Astrocyte (in vitro differentiated cells and primary cell): ENCODE measurements around the gene CSGALNACT2. TPM values are rescaled to one million over a fixed set of nuclear protein-coding genes. Genes with fewer than 3 reads are reported as not detected.
A peak's percentile ranks its signal among the peaks of the same experiment; 100 is the strongest.

Source experiments
- DNase-seq: peaks from one replicate; pipeline ENCODE4 v3.0.0-alpha.2; 2010; ENCODE audit warnings: low read depth
- FAIRE-seq: peaks from 2 replicates; lab custom pipeline; 2011; peaks lifted over from hg19 to GRCh38; lab: Jason Lieb, UNC
- H2AFZ ChIP-seq: 2 replicates; pipeline ENCODE4 v1.6.0; 2012; ENCODE audit warnings: low read depth, low read length, inconsistent platforms
- H3K27ac ChIP-seq: 2 replicates; pipeline ENCODE4 v1.5.1; 2011; ENCODE audit warnings: low read depth, low read length, inconsistent platforms
- H3K27me3 ChIP-seq: 2 replicates; pipeline ENCODE4 v1.6.0; 2011; ENCODE audit warnings: low read length, inconsistent platforms; ENCODE audit not compliant: insufficient read depth
- H3K36me3 ChIP-seq: 2 replicates; pipeline ENCODE4 v1.5.1; 2011; ENCODE audit warnings: low read length, inconsistent platforms; ENCODE audit not compliant: insufficient read depth
- H3K4me1 ChIP-seq: 2 replicates; pipeline ENCODE4 v1.5.1; 2011; ENCODE audit warnings: low read length, inconsistent platforms; ENCODE audit not compliant: insufficient read depth
- H3K4me2 ChIP-seq: 2 replicates; pipeline ENCODE4 v1.6.0; 2012; ENCODE audit warnings: low read length, inconsistent platforms
- H3K4me3 ChIP-seq: 2 replicates; pipeline ENCODE4 v1.5.1; 2011; ENCODE audit warnings: low read depth, mild to moderate bottlenecking, low read length, inconsistent platforms; ENCODE audit not compliant: insufficient read depth
- H3K79me2 ChIP-seq: 2 replicates; pipeline ENCODE4 v1.6.0; 2012; ENCODE audit warnings: mild to moderate bottlenecking, low read length, inconsistent platforms; ENCODE audit not compliant: insufficient read depth
- H3K9ac ChIP-seq: 2 replicates; pipeline ENCODE4 v1.6.0; 2012; ENCODE audit warnings: mild to moderate bottlenecking, low read length, inconsistent platforms
- H3K9me3 ChIP-seq: 2 replicates; pipeline ENCODE4 v1.5.1; 2012; ENCODE audit warnings: low read depth, mild to moderate bottlenecking, low read length, inconsistent platforms; ENCODE audit not compliant: insufficient read depth
- H4K20me1 ChIP-seq: 2 replicates; pipeline ENCODE4 v1.6.0; 2012; ENCODE audit warnings: low read length, inconsistent platforms; ENCODE audit not compliant: insufficient read depth
- H3K27ac Mint-ChIP-seq: one replicate; pipeline ENCODE4 v1.8.0; 2021; ENCODE audit warnings: mild to moderate bottlenecking, mixed read lengths; ENCODE audit not compliant: unreplicated experiment
- H3K27me3 Mint-ChIP-seq: one replicate; pipeline ENCODE4 v1.8.0; 2021; ENCODE audit warnings: low read depth, mixed read lengths; ENCODE audit not compliant: unreplicated experiment
- H3K36me3 Mint-ChIP-seq: one replicate; pipeline ENCODE4 v1.8.0; 2021; ENCODE audit warnings: low read depth, mixed read lengths; ENCODE audit not compliant: unreplicated experiment
- H3K4me1 Mint-ChIP-seq: one replicate; pipeline ENCODE4 v1.8.0; 2021; ENCODE audit warnings: low read depth, mixed read lengths; ENCODE audit not compliant: unreplicated experiment
- H3K4me3 Mint-ChIP-seq: one replicate; pipeline ENCODE4 v1.8.0; 2021; ENCODE audit warnings: mild to moderate bottlenecking, moderate library complexity, mixed read lengths; ENCODE audit not compliant: unreplicated experiment
- H3K9me3 Mint-ChIP-seq: one replicate; pipeline ENCODE4 v1.8.0; 2021; ENCODE audit warnings: mild to moderate bottlenecking, mixed read lengths; ENCODE audit not compliant: unreplicated experiment
- EZH2 ChIP-seq: IDR thresholded peaks from 2 replicates; pipeline ENCODE4 v1.6.1; 2012; ENCODE audit warnings: mild to moderate bottlenecking, low read length, inconsistent platforms; ENCODE audit not compliant: insufficient read depth
- total RNA-seq: library from RNA; stranded (reverse); gene quantifications from 2 replicates; pipeline ENCODE4 v1.2.1, GENCODE V29; 2021
- TF ChIP-seq, protein P1 (sequence below): IDR thresholded peaks from 2 replicates; pipeline ENCODE4 v1.5.1; 2011; ENCODE audit warnings: low read depth, mild to moderate bottlenecking, inconsistent platforms, low read length, moderate library complexity; ENCODE audit not compliant: insufficient read depth

Gene CSGALNACT2
- total RNA-seq, 1 donor from 2014 or later: 28.5 TPM

DNA sequence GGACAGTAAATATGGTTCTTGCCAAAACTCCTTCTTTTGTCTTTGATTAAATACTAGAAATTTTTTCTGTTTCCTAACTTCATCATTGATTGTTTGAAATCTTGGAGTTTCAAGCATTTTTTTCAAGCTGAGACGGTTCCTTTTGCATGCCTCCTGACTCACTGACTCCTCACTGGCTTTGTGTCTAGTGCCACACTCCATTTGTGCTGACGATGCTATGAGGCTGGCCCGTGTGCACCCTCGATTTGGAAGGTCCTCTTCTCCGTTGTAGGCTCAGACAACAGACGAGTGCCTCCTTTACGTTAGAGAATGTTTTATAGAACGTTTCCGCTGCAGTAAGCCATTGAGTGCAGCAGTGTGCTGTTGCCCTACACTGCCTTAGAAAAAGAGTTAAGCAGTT lies 10.8 kb upstream of the CSGALNACT2 start:
- FAIRE-seq: no peak

DNA sequence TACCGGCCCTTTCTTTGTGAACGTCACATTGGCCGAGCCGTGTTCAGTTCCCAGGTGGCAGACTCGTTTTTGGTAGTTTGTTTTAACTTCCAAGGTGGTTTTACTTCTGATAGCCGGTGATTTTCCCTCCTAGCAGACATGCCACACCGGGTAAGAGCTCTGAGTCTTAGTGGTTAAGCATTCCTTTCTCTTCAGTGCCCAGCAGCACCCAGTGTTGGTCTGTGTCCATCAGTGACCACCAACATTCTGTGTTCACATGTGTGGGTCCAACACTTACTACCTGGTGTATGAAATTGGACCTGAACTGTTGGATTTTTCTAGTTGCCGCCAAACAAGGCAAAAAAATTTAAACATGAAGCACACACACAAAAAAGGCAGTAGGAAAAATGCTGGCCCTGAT lies 9.9 kb upstream of the CSGALNACT2 start:
- no peak for DNase-seq
- no peak for FAIRE-seq
- H3K27me3 ChIP-seq: peaks cover 8% of the 10 kb centered on the region

More for the DNA sequence above, 10.8 kb upstream of the CSGALNACT2 start:
- no peaks in the 10 kb centered on the region for H3K36me3 Mint-ChIP-seq
- Histone ChIP-seq H3K4me1 (peaks cover 10% of the 10 kb centered on the region), H3K9ac (no peak overlapping the region), H3K4me2 (no peak overlapping the region), H3K9me3 (no peaks in the 10 kb centered on the region), H3K79me2 (no peaks in the 10 kb centered on the region), H3K4me3 (no peak overlapping the region), H3K36me3 (no peaks in the 10 kb centered on the region), H2AFZ (no peak overlapping the region), H4K20me1 (no peaks in the 10 kb centered on the region), H3K27ac (no peak overlapping the region), H3K27me3 (peaks cover 8% of the 10 kb centered on the region)
- no peaks in the 10 kb centered on the region for H3K27me3 Mint-ChIP-seq
- peaks cover 46% of the 10 kb centered on the region for H3K4me1 Mint-ChIP-seq
- no peak for DNase-seq
- peak overlapping the region; percentile 78 for H3K27ac Mint-ChIP-seq
- TF ChIP-seq, protein P1, sequence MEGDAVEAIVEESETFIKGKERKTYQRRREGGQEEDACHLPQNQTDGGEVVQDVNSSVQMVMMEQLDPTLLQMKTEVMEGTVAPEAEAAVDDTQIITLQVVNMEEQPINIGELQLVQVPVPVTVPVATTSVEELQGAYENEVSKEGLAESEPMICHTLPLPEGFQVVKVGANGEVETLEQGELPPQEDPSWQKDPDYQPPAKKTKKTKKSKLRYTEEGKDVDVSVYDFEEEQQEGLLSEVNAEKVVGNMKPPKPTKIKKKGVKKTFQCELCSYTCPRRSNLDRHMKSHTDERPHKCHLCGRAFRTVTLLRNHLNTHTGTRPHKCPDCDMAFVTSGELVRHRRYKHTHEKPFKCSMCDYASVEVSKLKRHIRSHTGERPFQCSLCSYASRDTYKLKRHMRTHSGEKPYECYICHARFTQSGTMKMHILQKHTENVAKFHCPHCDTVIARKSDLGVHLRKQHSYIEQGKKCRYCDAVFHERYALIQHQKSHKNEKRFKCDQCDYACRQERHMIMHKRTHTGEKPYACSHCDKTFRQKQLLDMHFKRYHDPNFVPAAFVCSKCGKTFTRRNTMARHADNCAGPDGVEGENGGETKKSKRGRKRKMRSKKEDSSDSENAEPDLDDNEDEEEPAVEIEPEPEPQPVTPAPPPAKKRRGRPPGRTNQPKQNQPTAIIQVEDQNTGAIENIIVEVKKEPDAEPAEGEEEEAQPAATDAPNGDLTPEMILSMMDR: no peak
- TF ChIP-seq EZH2: no peak
- no peaks in the 10 kb centered on the region for H3K9me3 Mint-ChIP-seq
- peak overlapping the region; percentile 14 for H3K4me3 Mint-ChIP-seq

More for the DNA sequence above, 9.9 kb upstream of the CSGALNACT2 start:
- Histone ChIP-seq H3K4me3 (no peak overlapping the region), H3K4me2 (no peak overlapping the region), H3K9ac (no peak overlapping the region), H3K79me2 (no peaks in the 10 kb centered on the region), H3K36me3 (no peaks in the 10 kb centered on the region), H3K9me3 (no peaks in the 10 kb centered on the region), H4K20me1 (no peaks in the 10 kb centered on the region), H3K4me1 (peaks cover 10% of the 10 kb centered on the region), H3K27ac (no peak overlapping the region), H2AFZ (no peak overlapping the region)
- H3K27ac Mint-ChIP-seq: peak overlapping the region; percentile 95
- H3K9me3 Mint-ChIP-seq: no peaks in the 10 kb centered on the region
- peaks cover 47% of the 10 kb centered on the region for H3K4me1 Mint-ChIP-seq
- no peaks in the 10 kb centered on the region for H3K27me3 Mint-ChIP-seq
- no peak overlapping the region for H3K4me3 Mint-ChIP-seq
- no peaks in the 10 kb centered on the region for H3K36me3 Mint-ChIP-seq
- no peak for TF ChIP-seq EZH2
- TF ChIP-seq, protein P1: no peak
